ENCODE results near the gene TRIM44.

- TF ChIP-seq POLR2A (IDR thresholded peaks at IDR 0.05; ENCODE audit: low read depth, low read length) (no peak), PAX5 (IDR thresholded peaks at IDR 0.05; ENCODE audit: insufficient read depth, low read length, severe bottlenecking) (no peak), POLR2AphosphoS5 (IDR thresholded peaks at IDR 0.05; ENCODE audit: low read depth, low read length) (no peak), POU2F2 (IDR thresholded peaks at IDR 0.05; ENCODE audit: low read depth, low read length) (no peak), TAF1 (IDR thresholded peaks at IDR 0.05; ENCODE audit: low read depth, low read length) (no peak)
These were observed 11.3 kb upstream of the TRIM44 start for GRCh38 chr11:35651263-35651662.

Data from GM12891 (cell line).